ENCODE data around the gene GPD2. TPM values are rescaled to one million over a fixed set of nuclear protein-coding genes. Genes with fewer than 3 reads are reported as not detected.

The GPD2 gene
- total RNA-seq, 2 donors from 2014 or later, result 14.9 to 29.1 TPM

GRCh38 chr2:156573710-156574109 is 137.5 kb downstream of the GPD2 start:
- TF ChIP-seq, protein P1, sequence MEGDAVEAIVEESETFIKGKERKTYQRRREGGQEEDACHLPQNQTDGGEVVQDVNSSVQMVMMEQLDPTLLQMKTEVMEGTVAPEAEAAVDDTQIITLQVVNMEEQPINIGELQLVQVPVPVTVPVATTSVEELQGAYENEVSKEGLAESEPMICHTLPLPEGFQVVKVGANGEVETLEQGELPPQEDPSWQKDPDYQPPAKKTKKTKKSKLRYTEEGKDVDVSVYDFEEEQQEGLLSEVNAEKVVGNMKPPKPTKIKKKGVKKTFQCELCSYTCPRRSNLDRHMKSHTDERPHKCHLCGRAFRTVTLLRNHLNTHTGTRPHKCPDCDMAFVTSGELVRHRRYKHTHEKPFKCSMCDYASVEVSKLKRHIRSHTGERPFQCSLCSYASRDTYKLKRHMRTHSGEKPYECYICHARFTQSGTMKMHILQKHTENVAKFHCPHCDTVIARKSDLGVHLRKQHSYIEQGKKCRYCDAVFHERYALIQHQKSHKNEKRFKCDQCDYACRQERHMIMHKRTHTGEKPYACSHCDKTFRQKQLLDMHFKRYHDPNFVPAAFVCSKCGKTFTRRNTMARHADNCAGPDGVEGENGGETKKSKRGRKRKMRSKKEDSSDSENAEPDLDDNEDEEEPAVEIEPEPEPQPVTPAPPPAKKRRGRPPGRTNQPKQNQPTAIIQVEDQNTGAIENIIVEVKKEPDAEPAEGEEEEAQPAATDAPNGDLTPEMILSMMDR (IDR thresholded peaks at IDR 0.05), result no peak
- no peak for DNase-seq (ENCODE audit: low spot score)
- no peaks in the 10 kb centered on the region for H3K36me3 ChIP-seq
- no peaks in the 10 kb centered on the region for H3K27me3 ChIP-seq
- H3K4me1 ChIP-seq, result no peaks in the 10 kb centered on the region
- no peak overlapping the region for H3K4me3 ChIP-seq
- no peaks in the 10 kb centered on the region for H3K9me3 ChIP-seq
- no peak overlapping the region for H3K27ac ChIP-seq

GRCh38 chr2:156574112-156574511 is 137.9 kb downstream of the GPD2 start:
- no peak for DNase-seq (ENCODE audit: low spot score)
- Histone ChIP-seq H3K27me3 (no peaks in the 10 kb centered on the region), H3K36me3 (no peaks in the 10 kb centered on the region), H3K9me3 (no peaks in the 10 kb centered on the region), H3K27ac (no peak overlapping the region), H3K4me1 (no peaks in the 10 kb centered on the region), H3K4me3 (no peak overlapping the region)
- TF ChIP-seq, protein P1 (IDR thresholded peaks at IDR 0.05), result no peak

DNA sequence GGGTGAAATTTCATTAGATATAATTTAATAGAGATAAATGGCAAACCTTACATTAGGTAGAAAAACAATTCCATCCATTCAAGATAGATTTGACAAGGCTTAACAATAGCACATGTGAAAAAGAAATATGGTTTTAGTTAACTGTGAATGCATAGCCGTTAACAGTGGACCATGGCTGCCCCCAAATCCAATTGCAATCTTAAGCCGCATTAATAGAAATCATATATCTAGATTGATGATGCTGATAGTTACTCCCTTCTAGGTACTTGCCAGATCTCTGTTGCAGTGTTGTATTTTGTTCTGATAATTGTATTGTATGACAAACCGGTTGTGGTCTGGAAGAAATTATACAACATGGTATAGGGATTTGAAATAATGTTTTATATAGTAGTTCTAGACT is 139.8 kb downstream of the GPD2 start:
- H3K27ac ChIP-seq, result no peak overlapping the region
- H3K36me3 ChIP-seq, result no peaks in the 10 kb centered on the region
- no peaks in the 10 kb centered on the region for H3K4me1 ChIP-seq
- DNase-seq (ENCODE audit: low spot score), result no peak
- TF ChIP-seq, protein P1 (IDR thresholded peaks at IDR 0.05), result no peak
- H3K4me3 ChIP-seq, result no peak overlapping the region
- no peaks in the 10 kb centered on the region for H3K9me3 ChIP-seq
- no peaks in the 10 kb centered on the region for H3K27me3 ChIP-seq

GRCh38 chr2:156580501-156580900 is 144.3 kb downstream of the GPD2 start:
- Histone ChIP-seq H3K4me1 (no peaks in the 10 kb centered on the region), H3K27me3 (no peaks in the 10 kb centered on the region), H3K4me3 (no peak overlapping the region), H3K27ac (no peak overlapping the region), H3K36me3 (peaks cover 8% of the 10 kb centered on the region), H3K9me3 (no peaks in the 10 kb centered on the region)
- TF ChIP-seq, protein P1 (IDR thresholded peaks at IDR 0.05), result no peak
- DNase-seq (ENCODE audit: low spot score), result no peak

GRCh38 chr2:156581280-156581679 is 145.1 kb downstream of the GPD2 start:
- Histone ChIP-seq H3K9me3 (no peaks in the 10 kb centered on the region), H3K4me1 (no peaks in the 10 kb centered on the region), H3K4me3 (no peak overlapping the region), H3K27ac (no peak overlapping the region), H3K27me3 (no peaks in the 10 kb centered on the region), H3K36me3 (peaks cover 8% of the 10 kb centered on the region)
- TF ChIP-seq, protein P1 (IDR thresholded peaks at IDR 0.05), result no peak
- no peak for DNase-seq (ENCODE audit: low spot score)

DNA sequence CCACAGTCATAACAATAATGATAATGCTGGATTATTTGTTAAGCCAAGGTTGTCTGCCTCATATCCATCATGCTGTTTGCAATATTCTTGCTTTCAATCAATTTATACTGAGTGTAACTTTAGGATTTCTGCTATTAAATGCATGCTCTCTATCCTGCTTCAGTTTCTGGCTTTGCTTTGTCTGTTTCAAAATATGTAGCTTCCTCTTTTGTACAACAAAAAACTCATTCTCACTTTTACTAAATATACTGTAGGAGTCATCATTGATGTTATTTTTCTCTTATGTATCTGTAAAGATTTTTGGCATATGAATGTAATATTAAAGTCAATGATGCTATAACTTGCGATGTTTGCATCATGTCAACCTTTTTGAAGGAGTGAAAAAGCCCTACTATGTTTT is 149.3 kb downstream of the GPD2 start:
- no peak for DNase-seq (ENCODE audit: low spot score)
- TF ChIP-seq, protein P1 (IDR thresholded peaks at IDR 0.05), result no peak
- peaks cover 8% of the 10 kb centered on the region for H3K36me3 ChIP-seq
- no peak overlapping the region for H3K27ac ChIP-seq
- no peaks in the 10 kb centered on the region for H3K9me3 ChIP-seq
- H3K27me3 ChIP-seq, result no peaks in the 10 kb centered on the region
- H3K4me1 ChIP-seq, result no peaks in the 10 kb centered on the region
- H3K4me3 ChIP-seq, result no peak overlapping the region
